Measurements from ENCODE around the gene RETREG2. TPM values are rescaled to one million over a fixed set of nuclear protein-coding genes. Genes with fewer than 3 reads are reported as not detected.
"Not testable (repeated sequence)": the region's sequence is repeated elsewhere in the genome, so short reads cannot be mapped to it uniquely, and the experiment has no call there.

Gene RETREG2
- total and polyA plus RNA-seq, 4 donors, result 21.7 to 42.8 (median 37.7) TPM

DNA sequence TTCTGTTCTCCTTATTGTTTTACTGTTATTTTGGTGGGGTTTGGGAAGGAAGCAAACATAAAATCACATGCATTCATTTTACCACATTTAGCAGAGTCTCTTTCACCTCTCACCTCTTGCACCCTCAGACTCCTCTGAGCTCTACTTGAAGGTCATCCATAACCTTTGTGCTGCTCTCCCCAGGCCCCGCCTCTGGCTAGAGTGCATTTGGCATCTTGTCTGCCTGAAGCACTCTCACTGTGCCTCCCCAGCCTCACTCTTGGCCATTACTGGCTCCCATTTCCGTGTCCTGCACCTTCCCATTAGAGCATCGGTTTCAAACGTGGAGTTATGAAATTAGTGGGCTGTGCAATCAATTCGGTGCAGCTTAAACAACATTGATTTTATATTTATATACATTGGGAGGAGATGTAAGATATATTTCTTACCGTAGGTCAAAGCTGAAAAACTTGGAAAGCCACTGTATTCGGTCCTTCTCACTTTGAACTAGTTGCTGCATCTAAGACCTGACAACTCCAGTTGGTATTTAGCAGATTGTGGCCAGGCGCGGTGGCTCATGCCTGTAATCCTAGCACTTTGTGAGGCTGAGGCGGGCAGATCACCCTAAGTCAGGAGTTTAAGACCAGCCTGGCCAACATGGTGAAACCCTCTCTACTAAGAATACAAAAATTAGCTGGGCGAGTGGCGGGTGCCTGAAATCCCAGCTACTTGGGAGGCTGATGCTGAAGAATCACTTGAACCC, 21.6 kb downstream of the RETREG2 start:
- H3K36me3 ChIP-seq (ENCODE audit: control insufficient read depth in 4 of 4, insufficient read depth in 3 of 4, low read depth in 1 of 4, low read length in 3 of 4), result no peaks in the 10 kb centered on the region
- WGBS, result 90% methylated on average over 12 of the region's 12 CpGs
- no peaks in the 10 kb centered on the region for H3K9me3 ChIP-seq (ENCODE audit: control insufficient read depth in 4 of 4, low read length in 3 of 4)
- no peak for DNase-seq (ENCODE audit: low spot score)
- H3K4me3 ChIP-seq (ENCODE audit: low read depth in 1 of 3, low read length in 3 of 3), result no peak overlapping the region
- no peak overlapping the region for H3K27ac ChIP-seq (ENCODE audit: low read depth in 1 of 2, low read length in 2 of 2)
- no peaks in the 10 kb centered on the region for H3K4me1 ChIP-seq (ENCODE audit: control insufficient read depth in 4 of 4, insufficient read depth in 4 of 4, low read length in 3 of 4)
- no peak overlapping the region for H3K9ac ChIP-seq (ENCODE audit: low read depth in 1 of 2, low read length in 2 of 2)
- H3K27me3 ChIP-seq (ENCODE audit: control insufficient read depth in 4 of 4, insufficient read depth in 4 of 4, low read length in 3 of 4), result no peaks in the 10 kb centered on the region
- TF ChIP-seq, protein P1, sequence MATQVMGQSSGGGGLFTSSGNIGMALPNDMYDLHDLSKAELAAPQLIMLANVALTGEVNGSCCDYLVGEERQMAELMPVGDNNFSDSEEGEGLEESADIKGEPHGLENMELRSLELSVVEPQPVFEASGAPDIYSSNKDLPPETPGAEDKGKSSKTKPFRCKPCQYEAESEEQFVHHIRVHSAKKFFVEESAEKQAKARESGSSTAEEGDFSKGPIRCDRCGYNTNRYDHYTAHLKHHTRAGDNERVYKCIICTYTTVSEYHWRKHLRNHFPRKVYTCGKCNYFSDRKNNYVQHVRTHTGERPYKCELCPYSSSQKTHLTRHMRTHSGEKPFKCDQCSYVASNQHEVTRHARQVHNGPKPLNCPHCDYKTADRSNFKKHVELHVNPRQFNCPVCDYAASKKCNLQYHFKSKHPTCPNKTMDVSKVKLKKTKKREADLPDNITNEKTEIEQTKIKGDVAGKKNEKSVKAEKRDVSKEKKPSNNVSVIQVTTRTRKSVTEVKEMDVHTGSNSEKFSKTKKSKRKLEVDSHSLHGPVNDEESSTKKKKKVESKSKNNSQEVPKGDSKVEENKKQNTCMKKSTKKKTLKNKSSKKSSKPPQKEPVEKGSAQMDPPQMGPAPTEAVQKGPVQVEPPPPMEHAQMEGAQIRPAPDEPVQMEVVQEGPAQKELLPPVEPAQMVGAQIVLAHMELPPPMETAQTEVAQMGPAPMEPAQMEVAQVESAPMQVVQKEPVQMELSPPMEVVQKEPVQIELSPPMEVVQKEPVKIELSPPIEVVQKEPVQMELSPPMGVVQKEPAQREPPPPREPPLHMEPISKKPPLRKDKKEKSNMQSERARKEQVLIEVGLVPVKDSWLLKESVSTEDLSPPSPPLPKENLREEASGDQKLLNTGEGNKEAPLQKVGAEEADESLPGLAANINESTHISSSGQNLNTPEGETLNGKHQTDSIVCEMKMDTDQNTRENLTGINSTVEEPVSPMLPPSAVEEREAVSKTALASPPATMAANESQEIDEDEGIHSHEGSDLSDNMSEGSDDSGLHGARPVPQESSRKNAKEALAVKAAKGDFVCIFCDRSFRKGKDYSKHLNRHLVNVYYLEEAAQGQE (IDR thresholded peaks at IDR 0.05), result no peak
- no peak for TF ChIP-seq HNF4A (conservative IDR thresholded peaks at IDR 0.05)

DNA sequence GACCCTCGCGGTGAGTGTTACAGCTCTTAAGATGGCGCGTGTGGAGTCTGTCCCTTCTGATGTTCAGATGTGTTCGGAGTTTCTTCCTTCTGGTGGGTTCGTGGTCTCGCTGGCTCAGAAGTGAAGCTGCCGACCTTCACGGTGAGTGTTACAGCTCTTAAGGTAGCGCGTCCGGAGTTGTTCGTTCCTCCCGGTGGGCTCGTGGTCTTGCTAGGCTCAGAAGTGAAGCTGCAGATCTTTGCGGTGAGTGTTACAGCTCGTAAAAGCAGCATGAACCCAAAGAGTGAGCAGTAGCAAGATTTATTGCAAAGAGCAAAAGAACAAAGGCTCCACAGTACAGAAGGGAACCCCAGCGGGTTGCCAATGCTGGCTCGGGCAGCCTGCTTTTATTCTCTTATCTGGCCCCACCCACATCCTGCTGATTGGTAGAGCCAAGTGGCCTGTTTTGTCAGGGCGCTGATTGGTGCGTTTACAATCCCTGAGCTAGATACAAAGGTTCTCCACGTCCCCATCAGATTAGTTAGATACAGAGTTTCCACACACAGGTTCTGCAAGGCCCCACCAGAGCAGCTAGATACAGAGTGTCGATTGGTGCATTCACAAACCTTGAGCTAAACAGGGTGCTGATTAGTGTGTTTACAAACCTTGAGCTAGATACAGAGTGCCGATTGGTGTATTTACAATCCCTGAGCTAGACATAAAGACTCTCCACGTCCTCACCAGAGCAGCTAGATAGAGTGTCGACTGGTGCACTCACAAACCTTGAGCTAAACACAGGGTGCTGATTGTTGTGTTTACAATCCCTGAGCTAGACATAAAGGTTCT, 22.6 kb downstream of the RETREG2 start:
- WGBS, result 86% methylated on average over 25 of the region's 26 CpGs
- H3K9ac ChIP-seq (ENCODE audit: low read depth in 1 of 2, low read length in 2 of 2); H3K27ac ChIP-seq (ENCODE audit: low read depth in 1 of 2, low read length in 2 of 2); H3K4me1 ChIP-seq (ENCODE audit: control insufficient read depth in 4 of 4, insufficient read depth in 4 of 4, low read length in 3 of 4); H3K36me3 ChIP-seq (ENCODE audit: control insufficient read depth in 4 of 4, insufficient read depth in 3 of 4, low read depth in 1 of 4, low read length in 3 of 4); H3K9me3 ChIP-seq (ENCODE audit: control insufficient read depth in 4 of 4, low read length in 3 of 4); H3K27me3 ChIP-seq (ENCODE audit: control insufficient read depth in 4 of 4, insufficient read depth in 4 of 4, low read length in 3 of 4); H3K4me3 ChIP-seq (ENCODE audit: low read depth in 1 of 3, low read length in 3 of 3); DNase-seq (ENCODE audit: low spot score): not testable (repeated sequence)

DNA sequence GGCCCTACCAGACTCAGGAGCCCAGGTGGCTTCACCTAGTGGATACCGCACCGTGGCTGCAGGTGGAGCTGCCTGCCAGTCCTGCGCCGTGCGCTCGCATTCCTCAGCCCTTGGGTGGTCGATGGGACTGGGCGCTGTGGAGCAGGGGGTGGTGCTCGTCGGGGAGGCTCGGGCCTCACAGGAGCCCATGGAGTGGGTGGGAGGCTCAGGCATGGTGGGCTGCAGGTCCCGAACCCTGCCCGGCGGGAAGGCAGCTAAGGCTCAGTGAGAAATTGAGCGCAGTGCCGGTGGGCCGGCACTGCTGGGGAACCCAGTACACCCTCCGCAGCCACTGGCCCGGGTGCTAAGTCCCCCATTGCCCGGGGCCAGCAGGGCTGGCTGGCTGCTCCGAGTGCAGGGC, 23.3 kb downstream of the RETREG2 start:
- H3K9ac ChIP-seq (ENCODE audit: low read depth in 1 of 2, low read length in 2 of 2); H3K27me3 ChIP-seq (ENCODE audit: control insufficient read depth in 4 of 4, insufficient read depth in 4 of 4, low read length in 3 of 4); H3K4me3 ChIP-seq (ENCODE audit: low read depth in 1 of 3, low read length in 3 of 3); H3K27ac ChIP-seq (ENCODE audit: low read depth in 1 of 2, low read length in 2 of 2); DNase-seq (ENCODE audit: low spot score); H3K4me1 ChIP-seq (ENCODE audit: control insufficient read depth in 4 of 4, insufficient read depth in 4 of 4, low read length in 3 of 4); H3K9me3 ChIP-seq (ENCODE audit: control insufficient read depth in 4 of 4, low read length in 3 of 4); H3K36me3 ChIP-seq (ENCODE audit: control insufficient read depth in 4 of 4, insufficient read depth in 3 of 4, low read depth in 1 of 4, low read length in 3 of 4): not testable (repeated sequence)
- 93% methylated on average over 21 of the region's 21 CpGs for WGBS

DNA sequence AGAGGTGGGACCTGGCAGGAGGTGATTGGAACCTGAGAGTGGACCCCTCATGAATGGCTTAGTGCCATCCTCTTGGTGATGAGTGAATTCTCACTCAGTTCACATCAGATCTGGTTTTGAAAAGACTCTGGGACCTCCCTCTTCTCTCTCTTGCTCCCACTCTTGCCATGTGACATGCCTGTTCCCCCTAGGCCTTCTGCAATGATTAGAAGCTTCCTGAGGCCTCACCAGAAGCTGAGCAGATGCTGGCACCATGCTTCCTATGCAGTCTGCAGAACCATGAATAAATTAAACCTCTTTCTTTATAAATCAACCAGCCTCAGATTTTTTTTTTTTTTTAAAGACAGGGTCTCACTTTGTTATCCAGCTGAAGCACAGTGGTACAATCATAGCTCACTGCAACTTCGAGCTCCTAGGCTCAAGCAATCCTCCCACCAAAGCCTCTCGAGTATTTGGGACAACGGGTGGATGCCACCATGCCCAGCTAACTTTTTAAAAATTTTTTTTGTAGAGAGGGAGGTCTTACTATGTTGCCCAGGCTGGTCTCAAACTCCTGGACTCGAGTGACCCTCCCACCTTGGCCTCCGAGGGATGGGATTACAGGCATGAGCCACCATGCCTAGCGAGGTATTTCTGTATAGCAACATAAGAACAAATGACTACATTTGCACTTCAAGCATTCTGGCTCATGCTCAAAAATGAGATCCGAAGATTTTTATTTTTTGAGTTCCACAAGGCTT, 26.5 kb downstream of the RETREG2 start:
- WGBS, result 97% methylated on average over 7 of the region's 7 CpGs
- H3K4me1 ChIP-seq (ENCODE audit: control insufficient read depth in 4 of 4, insufficient read depth in 4 of 4, low read length in 3 of 4), result peaks cover 3 to 26% (median 23%) of the 10 kb centered on the region in 4 donors
- no peaks in the 10 kb centered on the region for H3K9me3 ChIP-seq (ENCODE audit: control insufficient read depth in 4 of 4, low read length in 3 of 4)
- no peaks in the 10 kb centered on the region for H3K27me3 ChIP-seq (ENCODE audit: control insufficient read depth in 4 of 4, insufficient read depth in 4 of 4, low read length in 3 of 4)
- H3K4me3 ChIP-seq (ENCODE audit: low read depth in 1 of 3, low read length in 3 of 3), result no peak overlapping the region
- H3K9ac ChIP-seq (ENCODE audit: low read depth in 1 of 2, low read length in 2 of 2), result no peak overlapping the region
- H3K36me3 ChIP-seq (ENCODE audit: control insufficient read depth in 4 of 4, insufficient read depth in 3 of 4, low read depth in 1 of 4, low read length in 3 of 4), result peaks cover 0 to 6% (median 3%) of the 10 kb centered on the region in 4 donors
- DNase-seq (ENCODE audit: low spot score), result peak; percentile 17
- H3K27ac ChIP-seq (ENCODE audit: low read depth in 1 of 2, low read length in 2 of 2), result no peak overlapping the region
- TF ChIP-seq HNF4G (IDR thresholded peaks at IDR 0.05) (no peak), SP1 (IDR thresholded peaks at IDR 0.05) (no peak), GABPA (IDR thresholded peaks at IDR 0.05 in 1 of 2, conservative IDR thresholded peaks at IDR 0.05 in 1 of 2) (no peak), YY1 (IDR thresholded peaks at IDR 0.05) (no peak), EGR1 (IDR thresholded peaks at IDR 0.05; ENCODE audit: low read depth in 2 of 2) (no peak)
- TF ChIP-seq, protein P2, sequence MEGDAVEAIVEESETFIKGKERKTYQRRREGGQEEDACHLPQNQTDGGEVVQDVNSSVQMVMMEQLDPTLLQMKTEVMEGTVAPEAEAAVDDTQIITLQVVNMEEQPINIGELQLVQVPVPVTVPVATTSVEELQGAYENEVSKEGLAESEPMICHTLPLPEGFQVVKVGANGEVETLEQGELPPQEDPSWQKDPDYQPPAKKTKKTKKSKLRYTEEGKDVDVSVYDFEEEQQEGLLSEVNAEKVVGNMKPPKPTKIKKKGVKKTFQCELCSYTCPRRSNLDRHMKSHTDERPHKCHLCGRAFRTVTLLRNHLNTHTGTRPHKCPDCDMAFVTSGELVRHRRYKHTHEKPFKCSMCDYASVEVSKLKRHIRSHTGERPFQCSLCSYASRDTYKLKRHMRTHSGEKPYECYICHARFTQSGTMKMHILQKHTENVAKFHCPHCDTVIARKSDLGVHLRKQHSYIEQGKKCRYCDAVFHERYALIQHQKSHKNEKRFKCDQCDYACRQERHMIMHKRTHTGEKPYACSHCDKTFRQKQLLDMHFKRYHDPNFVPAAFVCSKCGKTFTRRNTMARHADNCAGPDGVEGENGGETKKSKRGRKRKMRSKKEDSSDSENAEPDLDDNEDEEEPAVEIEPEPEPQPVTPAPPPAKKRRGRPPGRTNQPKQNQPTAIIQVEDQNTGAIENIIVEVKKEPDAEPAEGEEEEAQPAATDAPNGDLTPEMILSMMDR (IDR thresholded peaks at IDR 0.05; ENCODE audit: low read depth, low read length, missing input control), result no peak
- TF ChIP-seq, protein P3, sequence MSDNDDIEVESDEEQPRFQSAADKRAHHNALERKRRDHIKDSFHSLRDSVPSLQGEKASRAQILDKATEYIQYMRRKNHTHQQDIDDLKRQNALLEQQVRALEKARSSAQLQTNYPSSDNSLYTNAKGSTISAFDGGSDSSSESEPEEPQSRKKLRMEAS (IDR thresholded peaks at IDR 0.05), result no peak
- TF ChIP-seq, protein P1 (IDR thresholded peaks at IDR 0.05), result no peak
